SK-N-SH treated with all-trans-retinoic acid at 6 μM for 48 hours (cell line): ENCODE measurements around the gene GLUD2.

Source experiments
- BACH2 ChIP-seq: fragments of 250-450 bp; sonication (Bioruptor Pico); IDR thresholded peaks from 2 replicates; pipeline ENCODE4 v1.9.0; 2021; ENCODE audit warnings: mild to moderate bottlenecking, borderline replicate concordance
- ISL1 ChIP-seq: fragments of 250-450 bp; sonication (Bioruptor Pico); IDR thresholded peaks from 2 replicates; pipeline ENCODE4 v2.1.2; 2022; ENCODE audit warnings: mild to moderate bottlenecking, moderate library complexity
- PATZ1 ChIP-seq: fragments of 250-450 bp; sonication (Bioruptor Pico); IDR thresholded peaks from 2 replicates; pipeline ENCODE4 v1.8.0; 2020; ENCODE audit warnings: mild to moderate bottlenecking, moderate library complexity, borderline replicate concordance
- POU6F1 ChIP-seq: fragments of 250-450 bp; sonication (Bioruptor Pico); IDR thresholded peaks from 2 replicates; pipeline ENCODE4 v1.8.0; 2021; ENCODE audit warnings: low read depth, mild to moderate bottlenecking, moderate library complexity, borderline replicate concordance
- SNAI2 ChIP-seq: fragments of 250-450 bp; sonication (Bioruptor Pico); IDR thresholded peaks from 2 replicates; pipeline ENCODE4 v1.5.0; 2020; ENCODE audit warnings: mild to moderate bottlenecking, moderate library complexity
- TCF4 ChIP-seq: fragments of 250-450 bp; sonication (Bioruptor Pico); IDR thresholded peaks from 2 replicates; pipeline ENCODE4 v1.8.0; 2021; ENCODE audit warnings: mild to moderate bottlenecking, moderate library complexity, borderline replicate concordance
- TOX ChIP-seq: fragments of 250-450 bp; sonication (Bioruptor Pico); IDR thresholded peaks from 2 replicates; pipeline ENCODE4 v1.8.0; 2021; ENCODE audit warnings: mild to moderate bottlenecking, moderate library complexity, borderline replicate concordance
- ZFP30 ChIP-seq: fragments of 450-650 bp; formaldehyde crosslinking; IDR thresholded peaks from 2 replicates; pipeline ENCODE4 v1.5.0; 2022; ENCODE audit warnings: mild to moderate bottlenecking, moderate library complexity

- TF ChIP-seq TCF4 (CRISPR knock-in tag): no peak
- TF ChIP-seq TOX: no peak
- TF ChIP-seq ZFP30 (CRISPR knock-in tag): no peak
- TF ChIP-seq SNAI2 (CRISPR knock-in tag): no peak
- TF ChIP-seq PATZ1: no peak
- no peak for TF ChIP-seq POU6F1
- no peak for TF ChIP-seq BACH2 (CRISPR knock-in tag)
- no peak for TF ChIP-seq ISL1 (CRISPR knock-in tag)
Observed at GRCh38 chrX:120999413-120999812, 48.0 kb upstream of the GLUD2 start.
